H1 (cell line): ENCODE results near the gene GNAT1. TPM values are rescaled to one million over a fixed set of nuclear protein-coding genes. Genes with fewer than 3 reads are reported as not detected.

Experiments used
- CTCF ChIA-PET: fragments of 300-600 bp; sonication (Branson Sonifier 250); formaldehyde crosslinking; loops from one replicate; lab custom pipeline; 2021; ENCODE audit not compliant: partially characterized antibody; lab: Charles Lee
- POLR2A ChIA-PET: fragments of 300-600 bp; sonication (Branson Sonifier 250); formaldehyde crosslinking; loops from one replicate; lab custom pipeline; 2021; ENCODE audit warnings: inconsistent platforms; ENCODE audit not compliant: partially characterized antibody; lab: Charles Lee
- DNase-seq, 2 experiments: peaks; one replicate each; pipeline versions ENCODE4 v3.0.0 to v3.0.0-alpha.2; 2010 to 2022; ENCODE audit warnings: low spot score in 2 of 2, low read depth in 1 of 2, mixed read lengths in 1 of 2
- FAIRE-seq: peaks from 2 replicates; lab custom pipeline; 2011; peaks lifted over from hg19 to GRCh38; lab: Jason Lieb, UNC
- H2AFZ ChIP-seq: 2 replicates; pipeline ENCODE4 v1.8.1; 2012; ENCODE audit warnings: low read length, inconsistent platforms
- H2AK5ac ChIP-seq: 2 replicates; pipeline ENCODE4 v1.6.1; 2013; ENCODE audit warnings: low read depth, low read length
- H2BK120ac ChIP-seq: replicated peaks from 2 replicates; pipeline ENCODE3; 2013; ENCODE audit warnings: low read depth, low read length, inconsistent platforms
- H2BK12ac ChIP-seq: 2 replicates; pipeline ENCODE4 v1.6.1; 2013; ENCODE audit warnings: low read depth, low read length
- H2BK15ac ChIP-seq: 2 replicates; pipeline ENCODE4 v1.6.1; 2013; ENCODE audit warnings: low read length
- H2BK20ac ChIP-seq: 2 replicates; pipeline ENCODE4 v1.6.1; 2013; ENCODE audit warnings: low read length
- H2BK5ac ChIP-seq: 2 replicates; pipeline ENCODE4 v1.6.1; 2013; ENCODE audit warnings: low read depth, low read length
- H3K14ac ChIP-seq: 2 replicates; pipeline ENCODE4 v1.6.1; 2013; ENCODE audit warnings: inconsistent platforms; ENCODE audit not compliant: insufficient read length
- H3K18ac ChIP-seq: 2 replicates; pipeline ENCODE4 v1.6.1; 2013; ENCODE audit warnings: low read length; ENCODE audit errors: extremely low read depth
- H3K23ac ChIP-seq: 2 replicates; pipeline ENCODE4 v1.6.1; 2013; ENCODE audit warnings: inconsistent platforms; ENCODE audit not compliant: insufficient read length
- H3K23me2 ChIP-seq: 2 replicates; pipeline ENCODE4 v1.6.1; 2013; ENCODE audit warnings: low read depth, low read length
- H3K27ac ChIP-seq: 2 replicates; pipeline ENCODE4 v1.6.1; 2011; ENCODE audit warnings: low read depth, low read length, inconsistent platforms
- H3K27me3 ChIP-seq, 4 experiments: replicated peaks in 1 of 4; 1 replicate in 1 of 4; 2 replicates in 3 of 4; pipeline versions ENCODE4 v1.6.1 to v1.8.1; 2011 to 2013; ENCODE audit warnings: low read length in 3 of 4, mild to moderate bottlenecking in 3 of 4, inconsistent platforms in 2 of 4, mixed read lengths in 2 of 4, moderate library complexity in 1 of 4; ENCODE audit not compliant: control insufficient read depth in 3 of 4, insufficient read depth in 3 of 4; ENCODE audit errors: extremely low read depth in 1 of 4
- H3K36me3 ChIP-seq, 4 experiments: 2 replicates each; pipeline versions ENCODE4 v1.6.1 to v1.8.1; 2011 to 2013; ENCODE audit warnings: mild to moderate bottlenecking in 4 of 4, low read length in 3 of 4, moderate library complexity in 2 of 4, control low read depth in 1 of 4, inconsistent platforms in 1 of 4; ENCODE audit not compliant: insufficient read depth in 4 of 4, control insufficient read depth in 2 of 4
- H3K4ac ChIP-seq: replicated peaks from 2 replicates; pipeline ENCODE3; 2013; ENCODE audit warnings: low read length, low read depth, mixed read lengths, inconsistent platforms; ENCODE audit not compliant: insufficient read length
- H3K4me1 ChIP-seq, 4 experiments: replicated peaks in 1 of 4; 1 replicate in 1 of 4; 2 replicates in 3 of 4; pipeline versions ENCODE4 v1.6.1 to v1.8.1; 2011 to 2013; ENCODE audit warnings: low read length in 3 of 4, inconsistent platforms in 2 of 4, mixed read lengths in 1 of 4; ENCODE audit not compliant: insufficient read depth in 4 of 4, control insufficient read depth in 3 of 4
- H3K4me2 ChIP-seq, 2 experiments: 2 replicates each; pipeline versions ENCODE4 v1.6.1 to v1.8.1; 2011 to 2013; ENCODE audit warnings: low read depth in 2 of 2, low read length in 2 of 2, control low read depth in 1 of 2, inconsistent platforms in 1 of 2, mild to moderate bottlenecking in 1 of 2; ENCODE audit not compliant: insufficient read depth in 1 of 2
- H3K4me3 ChIP-seq, 4 experiments: fragments of 200-600, 300-600 bp in 1 of 4; sonication (generic), shearing (Covaris generic), sonication (Bioruptor Twin) in 1 of 4; 2 replicates each; pipeline versions ENCODE4 v1.5.1 to v1.8.1; 2011 to 2016; ENCODE audit warnings: low read length in 4 of 4, low read depth in 3 of 4, control low read depth in 2 of 4, inconsistent platforms in 2 of 4, mild to moderate bottlenecking in 2 of 4, mixed read lengths in 1 of 4, moderate library complexity in 1 of 4; ENCODE audit not compliant: insufficient read depth in 2 of 4; ENCODE audit errors: extremely low read depth in 1 of 4
- H3K56ac ChIP-seq: replicated peaks from 2 replicates; pipeline ENCODE3; 2013; ENCODE audit warnings: low read depth, mild to moderate bottlenecking, mixed read lengths, low read length, inconsistent platforms; ENCODE audit not compliant: insufficient read length
- H3K79me1 ChIP-seq: 2 replicates; pipeline ENCODE4 v1.6.1; 2013; ENCODE audit warnings: low read depth, low read length, control low read depth
- H3K79me2 ChIP-seq, 2 experiments: 2 replicates each; pipeline versions ENCODE4 v1.6.1 to v1.8.1; 2012 to 2013; ENCODE audit warnings: low read length in 2 of 2, mild to moderate bottlenecking in 2 of 2, inconsistent platforms in 1 of 2; ENCODE audit not compliant: insufficient read depth in 2 of 2, control insufficient read depth in 1 of 2
- H3K9ac ChIP-seq, 4 experiments: replicated peaks in 1 of 4; 1 replicate in 1 of 4; 2 replicates in 3 of 4; pipeline versions ENCODE4 v1.6.1 to v1.8.1; 2011 to 2013; ENCODE audit warnings: low read depth in 3 of 4, low read length in 3 of 4, control low read depth in 2 of 4, mild to moderate bottlenecking in 2 of 4, moderate library complexity in 2 of 4, inconsistent platforms in 1 of 4; ENCODE audit errors: extremely low read depth in 1 of 4
- H3K9me3 ChIP-seq, 2 experiments: 2 replicates each; pipeline versions ENCODE4 v1.6.1 to v1.8.1; 2012 to 2013; ENCODE audit warnings: mild to moderate bottlenecking in 2 of 2, moderate library complexity in 2 of 2, control low read depth in 1 of 2, inconsistent platforms in 1 of 2, low read depth in 1 of 2, low read length in 1 of 2, mixed read lengths in 1 of 2; ENCODE audit not compliant: insufficient read depth in 2 of 2
- H4K20me1 ChIP-seq, 2 experiments: replicated peaks in 1 of 2; 2 replicates each; pipeline versions ENCODE3 to v1.8.1; 2011 to 2013; ENCODE audit warnings: inconsistent platforms in 2 of 2, low read length in 2 of 2, mild to moderate bottlenecking in 1 of 2; ENCODE audit not compliant: insufficient read depth in 2 of 2, control insufficient read depth in 1 of 2
- H4K5ac ChIP-seq: 2 replicates; pipeline ENCODE4 v1.6.1; 2013; ENCODE audit warnings: low read length, low read depth, mixed read lengths, inconsistent platforms; ENCODE audit not compliant: insufficient read length
- H4K8ac ChIP-seq: 2 replicates; pipeline ENCODE4 v1.8.0; 2013; ENCODE audit warnings: mild to moderate bottlenecking, moderate library complexity, low read length, inconsistent platforms; ENCODE audit not compliant: insufficient read depth; ENCODE audit errors: extremely low read depth
- H4K91ac ChIP-seq: replicated peaks from 2 replicates; pipeline ENCODE3; 2013; ENCODE audit warnings: low read length, mixed read lengths, inconsistent platforms; ENCODE audit not compliant: insufficient read length
- ASH2L ChIP-seq: fragments of 200-600, 300-600 bp; sonication (generic); IDR thresholded peaks from one replicate; pipeline ENCODE4 v1.7.1; 2017; ENCODE audit warnings: low read length
- CHD1 ChIP-seq: IDR thresholded peaks from 2 replicates; pipeline ENCODE4 v1.6.1; 2012; ENCODE audit warnings: low read depth, low read length, improper control_type of control experiment
- E2F6 ChIP-seq: IDR thresholded peaks from 2 replicates; pipeline ENCODE4 v1.6.1; 2012; ENCODE audit warnings: inconsistent platforms
- MAX ChIP-seq: IDR thresholded peaks from 2 replicates; pipeline ENCODE4 v1.6.1; 2012; ENCODE audit warnings: inconsistent platforms
- NANOG ChIP-seq: IDR thresholded peaks from 2 replicates; pipeline ENCODE4 v1.6.1; 2011; ENCODE audit warnings: low read length, low read depth, mild to moderate bottlenecking, inconsistent platforms; ENCODE audit not compliant: insufficient read depth, poor library complexity, severe bottlenecking
- RAD21 ChIP-seq, 2 experiments: IDR thresholded peaks in 1 of 2; conservative IDR thresholded peaks in 1 of 2; 2 replicates each; pipeline ENCODE4 v1.6.1; 2011; ENCODE audit warnings: low read depth in 2 of 2, low read length in 2 of 2, improper control_type of control experiment in 1 of 2, inconsistent platforms in 1 of 2, mild to moderate bottlenecking in 1 of 2, moderate library complexity in 1 of 2
- RFX5 ChIP-seq: IDR thresholded peaks from 2 replicates; pipeline ENCODE4 v1.6.1; 2011; ENCODE audit warnings: low read depth, low read length, improper control_type of control experiment, borderline replicate concordance
- RNF2 ChIP-seq: fragments of 200-900, 300-1000 bp; sonication (generic); IDR thresholded peaks from 2 replicates; pipeline ENCODE4 v1.7.1; 2016; ENCODE audit warnings: borderline replicate concordance, low read depth, mild to moderate bottlenecking, antibody characterized with exemption, low read length; ENCODE audit not compliant: poor library complexity, severe bottlenecking; ENCODE audit errors: missing control alignments
- SIX5 ChIP-seq: IDR thresholded peaks from 2 replicates; pipeline ENCODE4 v1.6.1; 2011; ENCODE audit warnings: mild to moderate bottlenecking, low read depth, low read length
- SP2 ChIP-seq: IDR thresholded peaks from 2 replicates; pipeline ENCODE4 v1.6.1; 2012; ENCODE audit warnings: mild to moderate bottlenecking, low read length, inconsistent platforms
- SRF ChIP-seq: IDR thresholded peaks from 2 replicates; pipeline ENCODE4 v1.6.1; 2011; ENCODE audit warnings: mild to moderate bottlenecking, low read depth, low read length, moderate library complexity
- TAF1 ChIP-seq: IDR thresholded peaks from 2 replicates; pipeline ENCODE4 v1.6.1; 2011; ENCODE audit warnings: mild to moderate bottlenecking, low read depth, low read length
- WGBS, 2 experiments: shearing (Covaris generic) in 1 of 2; methylation state at CpG; one replicate each; pipeline versions ENCODE4 v1.1.6 to v1.1.7; 2013 to 2015; ENCODE audit warnings: low lambda C conversion rate in 2 of 2, mixed read lengths in 2 of 2, inconsistent platforms in 1 of 2, low coverage in 1 of 2, missing lambda C conversion rate in 1 of 2; ENCODE audit not compliant: insufficient replicate concordance in 2 of 2, insufficient coverage in 1 of 2, insufficient read length in 1 of 2; ENCODE audit errors: extremely low coverage in 1 of 2, missing lambda C conversion rate in 1 of 2; 5-methylcytosine and 5-hydroxymethylcytosine counted together
- polyA plus RNA-seq, 7 experiments: library from polyadenylated mRNA; depleted of rRNA in 3 of 7; stranded (reverse) in 5 of 7; unstranded in 2 of 7; fragments of >200 nt in 5 of 7; fragments of 200-250 nt in 2 of 7; gene quantifications; 1 replicate in 5 of 7; 2 replicates in 1 of 7; 4 replicates in 1 of 7; pipeline versions ENCODE4 v1.2.1 to v1.2.3, GENCODE V29; 2011 to 2013; ENCODE audit warnings: missing spikeins in 2 of 7, mixed read lengths in 2 of 7
- total RNA-seq: library from RNA; stranded (reverse); fragmentation: NEBNext Ultra II Directional; extraction: Animal tissue kit (Norgen Biotek cat#: 25700); gene quantifications from 2 replicates; pipeline ENCODE4 v1.2.1, GENCODE V29; 2021

Gene GNAT1
- total and polyA plus RNA-seq, 2 of the 8 experiments (the other 6 are each of a cell fraction or from before 2014, with no cell fraction given): 0.08 TPM; not detected in 1

GRCh38 chr3:50224639-50225038 is 33.2 kb downstream of the GNAT1 start:
- Histone ChIP-seq H2BK12ac (peak overlapping the region; percentile 27; the same call in 1 of the 2 replicates), H3K9me3 (no peaks in the 10 kb centered on the region), H3K14ac (no peak overlapping the region), H3K4ac (no peak overlapping the region), H4K20me1 (no peaks in the 10 kb centered on the region), H3K4me2 (no peak overlapping the region), H3K79me2 (no peaks in the 10 kb centered on the region), H2BK20ac (no peak overlapping the region), H3K23ac (no peak overlapping the region), H4K8ac (no peak overlapping the region), H3K79me1 (no peaks in the 10 kb centered on the region), H2AFZ (no peak overlapping the region), H3K18ac (no peak overlapping the region), H3K9ac (no peak overlapping the region), H2AK5ac (no peak overlapping the region), H3K4me3 (no peak overlapping the region), H4K91ac (no peak overlapping the region), H3K36me3 (no peaks in the 10 kb centered on the region), H3K4me1 (peaks cover 0 to 21% (median 7%) of the 10 kb centered on the region in 4 experiments; a peak in 6 of 7 replicates), H3K23me2 (peaks cover 13% of the 10 kb centered on the region; the same call in 1 of the 2 replicates), H3K56ac (no peak overlapping the region), H2BK120ac (no peak overlapping the region), H2BK15ac (0 out of 2 replicates have a peak overlapping the region, but pooled peaks have one; percentile 61), H3K27me3 (peaks cover 0 to 3% (median 2%) of the 10 kb centered on the region in 4 experiments; a peak in 4 of 7 replicates), H3K27ac (no peak overlapping the region), H2BK5ac (no peak overlapping the region), H4K5ac (no peak overlapping the region)
- POLR2A ChIA-PET: interaction anchor here (0.7 to 6.0 kb wide), 5 partner anchors 16 to 157 kb away, joined by 3 to 38 read pairs (median 5); no protein-coding TSS in a partner anchor
- DNase-seq (no peak), FAIRE-seq (no peak)
- CTCF ChIA-PET: interaction anchor here (0.6 to 48.1 kb wide), 16 partner anchors 7 to 293 kb away, joined by 3 to 2149 read pairs (median 7); partner anchors contain the start of genes GNAI2, GNAT1, LSMEM2 and SEMA3B
- 73% methylated on average over 5 of the region's 5 CpGs; no CpG with 5 or more reads in 1 of the 2 experiments for WGBS, 2 experiments
- TF ChIP-seq NANOG: no peak
- TF ChIP-seq SIX5: no peak
- TF ChIP-seq ASH2L: no peak
- no peak for TF ChIP-seq SRF
- TF ChIP-seq TAF1: no peak
- peak; percentile 95 for TF ChIP-seq E2F6
- no peak for TF ChIP-seq CHD1
- peak; percentile 75 for TF ChIP-seq MAX
- no peak for TF ChIP-seq RFX5
- TF ChIP-seq RAD21 (IDR thresholded peaks at IDR 0.05 in 1 of 2, conservative IDR thresholded peaks at IDR 0.05 in 1 of 2; ENCODE audit: low read depth in 2 of 2, low read length in 2 of 2): peak in 1 of 2 experiments; percentile 23; a peak in 1 of 4 replicates
- no peak for TF ChIP-seq SP2
- TF ChIP-seq RNF2: no peak
